ENCODE data around the gene OLFM1. TPM values are rescaled to one million over a fixed set of nuclear protein-coding genes. Genes with fewer than 3 reads are reported as not detected.

Gene OLFM1
- total RNA-seq, 1 experiment from 2014 or later: 0.42 TPM

GRCh38 chr9:135076876-135077430 is 10.5 kb upstream of the OLFM1 start:
- no peak for DNase-seq (ENCODE audit: low read depth)

- peak; percentile 24 for DNase-seq (ENCODE audit: low read depth)
Measured at GRCh38 chr9:135077497-135078200, 9.8 kb upstream of the OLFM1 start.

- no peak for DNase-seq (ENCODE audit: low read depth)
Measured at GRCh38 chr9:135078361-135078821, 9.1 kb upstream of the OLFM1 start.

- DNase-seq (ENCODE audit: low read depth): no peak
Measured at GRCh38 chr9:135079018-135079417, 8.4 kb upstream of the OLFM1 start.

- DNase-seq (ENCODE audit: low read depth): no peak
Measured at GRCh38 chr9:135079676-135080075, 7.8 kb upstream of the OLFM1 start.

GRCh38 chr9:135080286-135081263 is 6.9 kb upstream of the OLFM1 start:
- no peak for DNase-seq (ENCODE audit: low read depth)

- DNase-seq (ENCODE audit: low read depth): no peak
Measured at GRCh38 chr9:135081264-135081660, 6.2 kb upstream of the OLFM1 start.

GRCh38 chr9:135081731-135082130 is 5.7 kb upstream of the OLFM1 start:
- DNase-seq (ENCODE audit: low read depth): no peak

GRCh38 chr9:135082536-135082935 is 4.9 kb upstream of the OLFM1 start:
- no peak for DNase-seq (ENCODE audit: low read depth)

GRCh38 chr9:135083241-135083810 is 4.1 kb upstream of the OLFM1 start:
- DNase-seq (ENCODE audit: low read depth): no peak

GRCh38 chr9:135083831-135084230 is 3.6 kb upstream of the OLFM1 start:
- DNase-seq (ENCODE audit: low read depth): no peak

GRCh38 chr9:135084262-135084661 is 3.2 kb upstream of the OLFM1 start:
- no peak for DNase-seq (ENCODE audit: low read depth)

GRCh38 chr9:135084881-135085760 is 2.3 kb upstream of the OLFM1 start:
- DNase-seq (ENCODE audit: low read depth): no peak

- peak; percentile 50 for DNase-seq (ENCODE audit: low read depth)
Measured at GRCh38 chr9:135085830-135086546, 1.5 kb upstream of the OLFM1 start.

GRCh38 chr9:135086597-135087488 is 625 bp upstream of the OLFM1 start:
- no peak for DNase-seq (ENCODE audit: low read depth)

- DNase-seq (ENCODE audit: low read depth): no peak
Measured at GRCh38 chr9:135087899-135088347, 455 bp downstream of the OLFM1 start.

GRCh38 chr9:135088348-135088978 is 995 bp downstream of the OLFM1 start:
- DNase-seq (ENCODE audit: low read depth): no peak

GRCh38 chr9:135088979-135089847 is 1.7 kb downstream of the OLFM1 start:
- DNase-seq (ENCODE audit: low read depth): no peak
